ELF-1 (cell line): ENCODE measurements around the gene ABCD1.

Experiments used
- DNase-seq: peaks from one replicate; pipeline ENCODE4 v3.0.0-alpha.2; 2016; ENCODE audit warnings: low read depth, low spot score

ABCD1 gene

DNA sequence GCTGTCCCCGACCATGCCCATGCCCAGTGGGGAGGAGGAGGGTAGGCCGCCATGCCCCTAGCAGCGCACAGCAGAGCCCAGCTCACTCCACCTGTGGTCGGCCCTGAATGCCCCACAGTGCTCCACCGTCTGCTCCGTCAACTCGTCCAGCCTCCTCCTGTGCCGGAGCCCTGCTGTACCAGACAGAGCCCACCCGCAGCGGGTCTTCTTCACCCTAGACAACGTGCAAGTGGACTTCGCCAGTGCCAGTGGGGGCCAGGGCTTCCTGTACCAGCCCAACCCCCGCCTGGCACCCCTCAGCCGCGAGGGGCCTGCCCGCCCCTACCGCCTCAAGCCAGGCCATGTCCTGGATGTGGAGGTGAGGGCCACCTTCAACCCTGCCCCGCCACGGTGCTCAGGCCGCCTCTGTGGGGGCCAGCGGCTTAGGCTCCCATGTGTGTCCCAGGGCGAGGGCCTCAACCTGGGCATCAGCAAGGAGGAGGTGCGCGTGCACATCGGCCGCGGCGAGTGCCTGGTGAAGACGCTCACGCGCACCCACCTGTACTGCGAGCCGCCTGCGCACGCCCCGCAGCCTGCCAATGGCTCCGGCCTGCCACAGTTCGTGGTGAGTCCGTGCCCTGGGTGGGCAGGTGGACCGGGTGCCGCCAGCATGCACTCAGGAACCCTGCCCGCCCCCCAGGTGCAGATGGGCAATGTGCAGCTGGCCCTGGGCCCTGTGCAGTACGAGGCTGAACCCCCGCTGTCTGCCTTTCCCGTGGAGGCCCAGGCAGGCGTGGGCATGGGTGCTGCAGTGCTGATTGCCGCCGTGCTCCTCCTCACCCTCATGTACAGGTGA lies 49.3 kb downstream of the ABCD1 start:
- no peak for DNase-seq

DNA sequence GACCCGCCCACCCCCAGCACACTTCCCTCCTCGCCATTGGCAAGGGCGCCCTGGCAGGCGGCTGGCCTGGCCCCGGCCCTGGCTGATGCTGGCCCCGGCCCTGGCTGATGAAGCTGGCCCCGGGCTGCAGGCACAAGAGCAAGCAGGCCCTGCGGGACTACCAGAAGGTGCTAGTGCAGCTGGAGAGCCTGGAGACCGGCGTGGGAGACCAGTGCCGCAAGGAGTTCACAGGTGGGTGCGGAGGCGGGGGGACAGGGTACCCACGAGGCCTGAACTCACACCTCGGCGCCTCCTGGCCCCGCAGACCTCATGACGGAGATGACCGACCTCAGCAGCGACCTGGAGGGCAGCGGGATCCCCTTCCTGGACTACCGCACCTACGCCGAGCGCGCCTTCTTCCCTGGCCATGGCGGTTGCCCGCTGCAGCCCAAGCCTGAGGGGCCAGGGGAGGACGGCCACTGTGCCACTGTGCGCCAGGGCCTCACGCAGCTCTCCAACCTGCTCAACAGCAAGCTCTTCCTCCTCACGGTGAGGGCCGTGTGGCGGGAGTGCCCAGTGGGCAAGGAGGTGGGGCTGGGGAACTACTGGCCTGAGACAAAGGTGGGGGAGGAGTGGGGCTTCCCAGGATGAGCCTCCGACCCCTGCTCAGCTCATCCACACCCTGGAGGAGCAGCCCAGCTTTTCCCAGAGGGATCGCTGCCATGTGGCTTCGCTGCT lies 50.1 kb downstream of the ABCD1 start:
- DNase-seq: no peak

DNA sequence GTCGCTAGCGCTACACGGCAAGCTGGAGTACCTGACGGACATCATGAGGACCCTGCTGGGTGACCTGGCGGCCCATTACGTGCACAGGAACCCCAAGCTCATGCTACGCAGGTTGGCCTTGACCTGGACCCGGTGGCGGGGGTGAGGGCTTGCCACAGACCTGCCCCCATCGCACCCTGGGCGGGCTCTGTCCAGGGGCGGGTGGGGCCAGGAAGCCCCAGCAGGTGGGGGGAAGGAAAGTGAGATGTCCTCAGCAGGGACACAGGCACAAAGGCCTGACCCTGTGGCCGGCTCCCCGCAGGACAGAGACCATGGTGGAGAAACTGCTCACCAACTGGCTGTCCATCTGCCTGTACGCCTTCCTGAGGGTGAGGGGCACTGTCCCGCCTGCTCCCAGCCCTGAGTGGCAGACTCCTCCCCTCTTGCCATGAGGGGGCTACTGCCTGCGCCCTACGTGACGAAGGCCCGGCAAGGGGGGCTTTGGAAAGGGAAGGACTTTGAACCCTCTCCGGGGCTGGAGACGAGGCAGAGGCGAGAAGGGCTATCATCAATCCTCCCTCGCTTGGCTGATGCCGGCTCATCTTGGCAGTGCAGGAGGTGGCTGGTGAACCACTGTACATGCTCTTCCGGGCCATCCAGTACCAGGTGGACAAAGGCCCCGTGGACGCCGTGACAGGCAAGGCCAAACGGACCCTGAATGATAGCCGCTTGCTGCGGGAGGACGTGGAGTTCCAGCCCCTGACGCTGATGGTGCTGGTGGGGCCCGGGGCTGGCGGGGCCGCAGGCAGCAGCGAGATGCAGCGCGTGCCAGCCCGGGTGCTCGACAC lies 50.9 kb downstream of the ABCD1 start:
- DNase-seq: no peak

DNA sequence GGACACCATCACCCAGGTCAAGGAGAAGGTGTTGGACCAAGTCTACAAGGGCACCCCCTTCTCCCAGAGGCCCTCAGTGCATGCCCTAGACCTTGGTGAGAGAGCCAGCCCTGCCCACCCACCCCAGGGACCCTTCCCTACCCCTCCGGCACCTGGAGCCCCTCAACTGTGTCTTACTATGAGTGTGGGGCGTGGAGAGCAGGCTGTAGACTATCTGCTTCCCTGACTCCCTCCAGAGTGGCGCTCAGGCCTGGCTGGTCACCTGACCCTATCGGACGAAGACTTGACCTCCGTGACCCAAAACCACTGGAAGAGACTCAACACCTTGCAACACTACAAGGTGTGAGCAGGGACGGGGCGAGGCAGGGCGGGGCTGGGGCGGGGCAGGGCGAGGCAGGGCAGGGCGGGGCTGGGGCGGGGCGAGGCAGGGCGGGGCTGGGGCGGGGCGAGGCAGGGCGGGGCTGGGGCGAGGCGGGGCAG lies 51.5 kb downstream of the ABCD1 start:
- DNase-seq: no peak

DNA sequence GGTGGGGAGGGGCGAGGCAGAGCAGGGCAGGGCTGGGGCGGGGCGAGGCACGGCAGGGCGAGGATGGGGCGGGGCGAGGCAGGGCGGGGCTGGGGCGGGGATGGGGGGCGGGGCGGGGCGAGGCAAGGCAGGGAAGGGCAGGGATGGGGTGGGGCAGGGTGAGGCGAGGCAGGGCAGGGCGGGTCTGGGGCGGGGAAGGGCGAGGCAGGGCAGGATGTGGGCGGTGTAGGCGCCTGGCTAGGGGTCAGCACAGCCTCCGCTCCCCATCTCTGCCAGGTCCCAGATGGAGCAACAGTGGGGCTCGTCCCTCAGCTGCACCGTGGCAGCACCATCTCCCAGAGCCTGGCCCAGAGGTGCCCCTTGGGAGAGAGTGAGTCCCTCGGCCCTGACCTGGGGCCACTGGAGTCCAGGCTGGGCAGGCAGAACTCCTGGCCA lies 52.0 kb downstream of the ABCD1 start:
- DNase-seq: no peak

GRCh38 chrX:153777261-153778090 lies 52.8 kb downstream of the ABCD1 start:
- DNase-seq: no peak

DNA sequence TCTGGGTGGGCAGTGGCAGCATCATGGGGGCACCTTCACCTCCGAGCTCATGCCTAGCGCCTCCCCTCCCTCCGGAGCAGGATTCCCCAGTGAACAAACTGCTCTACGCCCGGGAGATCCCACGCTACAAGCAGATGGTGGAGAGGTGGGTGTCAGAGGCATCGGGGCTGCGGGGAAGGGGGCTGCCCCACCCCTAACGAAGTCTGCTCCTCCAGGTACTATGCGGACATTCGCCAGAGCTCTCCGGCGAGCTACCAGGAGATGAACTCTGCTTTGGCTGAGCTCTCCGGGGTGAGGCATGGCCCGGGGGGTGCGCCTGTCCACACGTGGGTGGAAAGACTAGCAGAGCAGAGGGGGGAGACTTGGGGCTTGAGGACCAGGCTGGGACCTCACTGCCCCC lies 53.5 kb downstream of the ABCD1 start:
- DNase-seq: no peak

GRCh38 chrX:153778684-153779101 lies 54.0 kb downstream of the ABCD1 start:
- no peak for DNase-seq

DNA sequence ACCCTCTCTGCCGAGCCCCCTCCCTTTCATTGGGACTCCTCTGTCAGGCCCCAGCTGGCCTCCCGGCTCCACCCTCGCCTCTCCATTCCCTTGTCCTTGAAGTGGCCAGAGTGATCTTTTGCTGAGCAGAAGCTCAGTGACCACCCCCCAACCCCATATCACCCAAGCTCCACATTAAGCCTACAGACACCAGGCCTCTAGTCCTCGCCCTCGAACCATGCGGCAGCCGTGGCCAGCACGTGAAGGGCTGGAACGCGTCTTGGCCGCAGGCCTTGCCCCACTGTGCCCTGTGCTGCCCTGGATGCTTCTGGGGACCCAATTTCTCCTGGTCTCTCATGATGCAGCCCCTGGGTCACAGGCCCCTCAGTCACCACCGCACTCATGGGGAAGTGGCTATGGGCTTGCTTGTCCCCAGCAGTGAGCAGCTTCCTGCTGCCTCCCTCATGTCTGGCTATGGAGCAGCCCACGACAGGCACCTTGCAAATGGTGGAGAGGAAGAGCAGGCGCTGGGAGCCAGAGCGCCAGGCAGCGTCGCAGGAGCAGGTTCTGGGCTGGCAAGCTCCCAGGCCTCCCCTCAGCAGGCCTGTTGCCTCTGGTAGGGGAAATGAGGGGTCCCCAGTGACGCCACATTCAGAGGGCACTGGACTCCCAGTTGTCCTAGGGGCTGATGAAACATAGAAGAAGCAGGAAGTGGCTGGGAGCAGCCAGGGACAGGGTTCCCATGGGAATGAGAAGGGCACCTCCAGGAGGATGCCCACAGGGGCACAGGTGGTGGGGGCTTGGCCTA lies 55.4 kb downstream of the ABCD1 start:
- no peak for DNase-seq

DNA sequence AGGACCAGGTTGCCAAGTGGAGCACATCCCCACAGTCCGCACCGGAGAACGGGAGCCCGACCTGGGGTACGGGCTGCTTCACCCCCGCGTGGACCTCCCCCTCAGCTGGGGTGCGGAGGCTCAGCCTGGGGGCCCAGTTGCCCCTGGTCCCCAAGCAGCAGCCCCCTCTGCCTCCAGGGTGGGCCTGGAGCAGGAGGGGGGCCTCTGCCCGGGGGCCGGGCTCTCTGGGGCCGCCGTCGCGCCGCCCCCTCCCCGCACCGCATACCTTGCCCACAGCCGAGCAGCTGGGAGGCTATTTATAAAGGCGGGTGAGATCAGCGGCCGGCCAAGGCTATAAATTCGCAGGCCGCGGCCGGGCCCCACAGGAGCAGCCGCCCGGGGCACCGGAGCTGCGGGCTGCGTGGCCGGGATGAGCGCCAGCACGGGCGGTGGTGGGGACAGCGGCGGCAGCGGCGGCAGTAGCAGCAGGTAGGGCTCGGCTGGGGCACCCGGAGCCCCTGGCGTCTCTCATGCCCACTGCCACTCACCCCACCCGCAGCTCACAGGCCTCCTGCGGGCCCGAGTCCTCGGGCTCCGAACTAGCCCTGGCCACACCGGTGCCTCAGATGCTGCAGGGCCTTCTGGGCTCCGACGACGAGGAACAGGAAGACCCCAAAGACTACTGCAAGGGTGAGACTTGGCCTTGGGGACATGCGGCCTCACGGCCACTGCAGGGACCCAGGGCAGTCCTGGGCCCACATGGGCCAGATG lies 56.2 kb downstream of the ABCD1 start, which contains the start of gene SRPK3:
Gene SRPK3 (plus strand): TSS at position 364 of the 750 bp plus-strand sequence. CDS start 46 bp downstream, at position 410.
- DNase-seq: peak; percentile 57

GRCh38 chrX:153781428-153782047 lies 56.9 kb downstream of the ABCD1 start:
- DNase-seq: peak; percentile 39

DNA sequence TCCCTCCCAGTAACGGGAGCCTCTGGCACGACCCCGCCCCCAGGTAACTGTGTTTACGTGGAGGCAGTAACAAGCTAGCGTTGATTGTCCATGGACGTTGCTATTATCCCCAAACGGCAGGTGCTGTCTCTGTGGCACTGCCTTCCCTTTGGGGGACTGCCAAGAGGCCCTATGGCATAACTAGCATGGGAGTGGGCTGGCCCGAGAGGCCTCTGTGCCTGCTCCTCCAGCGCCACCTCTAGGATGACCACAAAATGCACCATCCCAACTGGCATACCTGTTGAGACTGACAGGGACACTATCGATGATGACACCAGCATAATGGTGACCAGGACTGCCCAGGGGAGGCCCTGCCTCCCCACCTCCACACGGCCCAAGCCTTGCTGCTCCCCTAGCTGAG lies 57.7 kb downstream of the ABCD1 start:
- no peak for DNase-seq

- no peak for DNase-seq
Measured at GRCh38 chrX:153782871-153783270, 58.2 kb downstream of the ABCD1 start.

DNA sequence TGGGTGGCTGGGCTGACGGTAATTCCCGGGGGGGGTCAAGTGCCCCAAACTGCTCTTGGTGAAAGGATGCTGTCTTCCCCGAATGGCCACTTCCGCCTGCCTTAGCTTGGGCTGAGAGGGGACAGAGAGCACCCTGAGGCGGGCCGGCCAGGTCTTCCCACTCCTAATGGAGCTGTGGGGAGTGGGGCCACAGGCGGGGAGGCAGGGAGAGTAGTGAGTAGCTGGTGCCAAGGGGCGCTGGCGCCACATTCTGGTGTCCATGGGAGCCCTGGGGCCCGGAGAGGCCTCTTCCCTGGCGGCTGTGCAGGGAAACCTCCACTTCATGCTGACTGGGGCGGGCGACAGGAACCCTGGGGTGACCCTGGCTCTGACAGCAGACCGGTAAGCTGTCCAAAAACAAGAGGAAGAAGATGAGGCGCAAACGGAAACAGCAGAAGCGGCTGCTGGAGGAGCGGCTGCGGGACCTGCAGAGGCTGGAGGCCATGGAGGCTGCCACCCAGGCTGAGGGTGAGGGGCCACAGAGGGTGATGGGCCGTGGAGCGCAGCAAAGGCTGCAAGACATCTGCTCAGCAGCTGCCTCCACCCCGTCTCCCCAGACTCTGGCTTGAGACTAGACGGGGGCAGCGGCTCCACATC lies 58.8 kb downstream of the ABCD1 start:
- DNase-seq: no peak

DNA sequence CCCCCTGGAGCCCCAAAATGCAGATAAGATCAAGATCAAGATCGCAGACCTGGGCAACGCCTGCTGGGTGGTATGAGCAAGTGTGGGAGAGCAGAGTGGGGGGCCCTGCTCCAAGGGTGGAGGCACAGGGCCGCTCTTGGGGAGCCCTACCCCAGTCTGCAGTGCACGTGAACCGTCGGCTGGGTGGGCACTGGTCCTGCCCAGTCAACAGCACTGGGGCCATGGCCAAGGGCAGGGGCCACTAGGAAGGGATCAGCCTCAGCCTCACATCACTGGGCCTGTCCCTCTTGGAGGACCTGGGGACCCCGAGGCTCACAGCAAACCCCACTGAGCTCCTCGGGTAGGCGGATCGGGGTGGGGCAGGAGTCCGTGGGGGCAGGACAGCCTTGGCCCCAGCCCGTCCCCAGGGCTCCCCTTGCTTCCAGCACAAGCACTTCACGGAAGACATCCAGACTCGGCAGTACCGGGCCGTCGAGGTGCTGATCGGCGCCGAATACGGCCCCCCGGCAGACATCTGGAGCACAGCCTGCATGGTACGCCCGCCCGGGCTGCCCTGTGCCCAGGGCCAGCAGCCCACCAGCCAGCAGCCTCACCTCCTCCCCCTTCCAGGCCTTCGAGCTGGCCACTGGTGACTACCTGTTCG lies 59.8 kb downstream of the ABCD1 start:
- no peak for DNase-seq

DNA sequence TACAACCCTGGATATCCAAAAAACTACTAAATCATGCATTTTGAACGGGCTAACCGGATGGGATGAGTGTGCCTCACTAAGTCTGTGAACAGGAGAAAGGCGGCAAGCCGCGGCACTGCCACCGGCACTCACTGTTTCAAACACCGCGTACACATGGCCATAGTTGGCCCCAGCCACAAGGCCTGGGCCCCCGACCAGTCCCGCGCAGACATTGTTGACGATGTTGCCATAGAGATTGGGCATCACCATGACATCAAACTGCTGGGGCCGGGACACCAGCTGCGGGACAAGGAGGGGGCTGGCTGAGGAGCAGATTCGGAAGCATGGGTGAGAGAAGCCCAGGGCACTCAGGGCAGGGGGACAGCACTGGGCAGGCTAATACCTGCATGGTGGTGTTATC lies 62.0 kb downstream of the ABCD1 start:
- no peak for DNase-seq

DNA sequence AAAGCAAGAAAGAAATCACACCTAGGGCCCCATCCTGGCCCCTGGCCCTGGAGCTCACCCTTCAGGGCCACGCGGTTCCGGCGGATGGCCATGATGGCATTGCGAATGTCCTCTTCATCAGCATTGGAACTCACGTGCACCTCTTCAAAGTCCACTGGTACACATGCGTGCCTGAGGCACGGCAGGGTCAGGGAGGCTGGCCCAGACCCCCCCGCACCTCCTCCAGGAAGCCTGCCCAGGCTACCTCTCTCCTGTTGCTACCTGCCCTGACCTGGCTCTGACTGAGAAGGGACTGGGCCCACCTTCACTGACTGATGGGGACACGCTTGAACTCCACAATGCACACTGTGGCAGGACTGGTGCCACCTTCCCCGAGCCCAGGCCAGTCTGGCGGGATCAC lies 65.0 kb downstream of the ABCD1 start:
- no peak for DNase-seq
